Loucy (cell line): Measurements from ENCODE around the gene RETNLB.
A peak's percentile ranks its signal among the peaks of the same experiment; 100 is the strongest.

ENCODE experiments used
- H2AFZ ChIP-seq: fragments of 200-600 bp; sonication (generic); 2 replicates; pipeline ENCODE4 v1.6.0; 2016; ENCODE audit warnings: antibody characterized with exemption, mild to moderate bottlenecking, low read length, moderate library complexity
- H3F3A ChIP-seq: fragments of 200-600 bp; 2 replicates; pipeline ENCODE4 v1.6.0; 2016; ENCODE audit warnings: antibody characterized with exemption, low read depth, mild to moderate bottlenecking
- H3K27me3 ChIP-seq: fragments of 200-600 bp; sonication (generic); 2 replicates; pipeline ENCODE4 v1.6.1; 2014; ENCODE audit warnings: low read length, mild to moderate bottlenecking; ENCODE audit not compliant: insufficient read depth, poor library complexity, severe bottlenecking
- H3K36me3 ChIP-seq: fragments of 200-600 bp; sonication (generic); 2 replicates; pipeline ENCODE4 v1.6.1; 2016; ENCODE audit warnings: low read length; ENCODE audit not compliant: insufficient read depth
- H3K4me1 ChIP-seq: fragments of 200-600 bp; sonication (generic); 2 replicates; pipeline ENCODE4 v1.5.1; 2014; ENCODE audit warnings: low read length, mild to moderate bottlenecking; ENCODE audit not compliant: insufficient read depth, poor library complexity, severe bottlenecking
- H3K4me2 ChIP-seq: fragments of 200-600 bp; sonication (generic); 2 replicates; pipeline ENCODE4 v1.6.0; 2014; ENCODE audit warnings: antibody characterized with exemption, low read length, low read depth, mild to moderate bottlenecking; ENCODE audit not compliant: poor library complexity, severe bottlenecking
- H3K4me3 ChIP-seq: fragments of 200-600 bp; sonication (generic); 2 replicates; pipeline ENCODE4 v1.5.1; 2014; ENCODE audit warnings: low read length, mild to moderate bottlenecking, mixed read lengths; ENCODE audit not compliant: poor library complexity, severe bottlenecking
- H3K79me2 ChIP-seq: fragments of 200-600 bp; sonication (generic); 2 replicates; pipeline ENCODE4 v1.6.1; 2014; ENCODE audit warnings: low read length; ENCODE audit not compliant: insufficient read depth
- H3K9ac ChIP-seq: fragments of 200-600 bp; sonication (generic); 2 replicates; pipeline ENCODE4 v1.6.0; 2014; ENCODE audit warnings: mild to moderate bottlenecking, low read depth, low read length, moderate library complexity; ENCODE audit not compliant: poor library complexity, severe bottlenecking
- H3K9me2 ChIP-seq: fragments of 200-600 bp; sonication (generic); replicated peaks from 2 replicates; pipeline ENCODE4 v1.6.1; 2016; ENCODE audit warnings: low read depth, low read length, mixed read lengths
- H3K9me3 ChIP-seq: fragments of 200-600 bp; sonication (generic); 2 replicates; pipeline ENCODE4 v1.6.1; 2014; ENCODE audit warnings: mild to moderate bottlenecking, antibody characterized with exemption, low read length, low read depth; ENCODE audit not compliant: insufficient read depth
- H4K20me1 ChIP-seq: fragments of 200-600 bp; sonication (generic); 2 replicates; pipeline ENCODE4 v1.6.0; 2014; ENCODE audit warnings: antibody characterized with exemption, low read length, mild to moderate bottlenecking; ENCODE audit not compliant: insufficient read depth, poor library complexity, severe bottlenecking
- EZH2phosphoT487 ChIP-seq: fragments of 200-600 bp; IDR thresholded peaks from 2 replicates; pipeline ENCODE4 v1.6.1; 2018; ENCODE audit warnings: antibody characterized with exemption, mild to moderate bottlenecking, moderate library complexity, borderline replicate concordance
- TF ChIP-seq, protein P1 (sequence below): fragments of 200-600 bp; sonication (generic); conservative IDR thresholded peaks from 2 replicates; pipeline ENCODE4 v1.5.1; 2014; ENCODE audit warnings: mild to moderate bottlenecking, antibody characterized with exemption, low read length

RETNLB gene

DNA sequence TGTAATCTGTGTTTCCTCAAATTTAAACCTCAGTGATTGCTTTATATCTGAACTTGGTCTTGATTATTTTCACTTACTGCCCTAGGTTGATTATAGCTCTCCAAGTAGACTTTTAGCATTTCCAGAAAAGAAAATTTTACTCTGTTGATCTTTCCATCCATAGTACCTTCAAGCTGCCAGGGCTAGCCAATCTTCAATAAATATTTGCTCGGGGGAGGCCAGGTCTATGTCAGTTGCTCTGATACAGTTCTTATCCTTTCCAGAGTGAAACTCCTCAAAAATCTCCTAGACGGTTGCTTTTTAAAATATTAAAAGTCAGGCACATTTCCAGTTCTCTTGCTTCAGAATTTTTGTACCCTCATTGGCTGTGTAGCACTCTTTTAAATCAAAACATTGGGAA is 38.8 kb downstream of the RETNLB start:
- H4K20me1 ChIP-seq = no peaks in the 10 kb centered on the region
- H3K4me2 ChIP-seq = peak overlapping the region; percentile 15
- H2AFZ ChIP-seq = no peak overlapping the region
- H3F3A ChIP-seq = no peaks in the 10 kb centered on the region
- no peak overlapping the region for H3K9ac ChIP-seq
- H3K9me2 ChIP-seq = no peaks in the 10 kb centered on the region
- no peak overlapping the region for H3K4me3 ChIP-seq
- no peaks in the 10 kb centered on the region for H3K27me3 ChIP-seq
- no peaks in the 10 kb centered on the region for H3K9me3 ChIP-seq
- H3K4me1 ChIP-seq = peaks cover 8% of the 10 kb centered on the region
- no peak for TF ChIP-seq EZH2phosphoT487
- TF ChIP-seq, protein P1, sequence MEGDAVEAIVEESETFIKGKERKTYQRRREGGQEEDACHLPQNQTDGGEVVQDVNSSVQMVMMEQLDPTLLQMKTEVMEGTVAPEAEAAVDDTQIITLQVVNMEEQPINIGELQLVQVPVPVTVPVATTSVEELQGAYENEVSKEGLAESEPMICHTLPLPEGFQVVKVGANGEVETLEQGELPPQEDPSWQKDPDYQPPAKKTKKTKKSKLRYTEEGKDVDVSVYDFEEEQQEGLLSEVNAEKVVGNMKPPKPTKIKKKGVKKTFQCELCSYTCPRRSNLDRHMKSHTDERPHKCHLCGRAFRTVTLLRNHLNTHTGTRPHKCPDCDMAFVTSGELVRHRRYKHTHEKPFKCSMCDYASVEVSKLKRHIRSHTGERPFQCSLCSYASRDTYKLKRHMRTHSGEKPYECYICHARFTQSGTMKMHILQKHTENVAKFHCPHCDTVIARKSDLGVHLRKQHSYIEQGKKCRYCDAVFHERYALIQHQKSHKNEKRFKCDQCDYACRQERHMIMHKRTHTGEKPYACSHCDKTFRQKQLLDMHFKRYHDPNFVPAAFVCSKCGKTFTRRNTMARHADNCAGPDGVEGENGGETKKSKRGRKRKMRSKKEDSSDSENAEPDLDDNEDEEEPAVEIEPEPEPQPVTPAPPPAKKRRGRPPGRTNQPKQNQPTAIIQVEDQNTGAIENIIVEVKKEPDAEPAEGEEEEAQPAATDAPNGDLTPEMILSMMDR = no peak
- no peaks in the 10 kb centered on the region for H3K79me2 ChIP-seq
- no peaks in the 10 kb centered on the region for H3K36me3 ChIP-seq

DNA sequence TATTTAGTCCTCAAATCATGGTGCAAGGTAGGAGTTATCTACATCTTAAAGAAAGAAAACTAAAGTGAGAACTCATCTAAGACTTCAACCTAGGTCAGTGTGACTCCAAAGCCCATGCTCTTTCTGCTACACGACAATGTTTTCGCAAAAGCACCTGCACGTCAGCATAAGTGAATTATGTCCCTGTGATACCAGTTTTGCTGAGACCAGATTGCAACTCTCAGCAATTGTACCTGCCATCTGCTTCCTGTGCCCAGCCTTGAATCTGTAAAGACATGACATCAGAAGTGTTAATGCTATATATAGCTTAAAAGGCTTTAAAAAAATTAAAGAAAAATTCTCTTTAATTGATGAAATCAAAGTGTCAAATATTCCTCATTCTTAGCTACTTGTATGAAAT is 43.4 kb downstream of the RETNLB start:
- Histone ChIP-seq H3K79me2 (no peaks in the 10 kb centered on the region), H3K4me2 (no peak overlapping the region), H3K9me3 (no peaks in the 10 kb centered on the region), H3K36me3 (no peaks in the 10 kb centered on the region), H3K4me3 (no peak overlapping the region), H3K4me1 (peaks cover 6% of the 10 kb centered on the region), H2AFZ (no peak overlapping the region), H3K27me3 (no peaks in the 10 kb centered on the region), H3F3A (no peaks in the 10 kb centered on the region), H3K9ac (no peak overlapping the region), H3K9me2 (no peaks in the 10 kb centered on the region), H4K20me1 (no peaks in the 10 kb centered on the region)
- no peak for TF ChIP-seq EZH2phosphoT487
- TF ChIP-seq, protein P1 = no peak

DNA sequence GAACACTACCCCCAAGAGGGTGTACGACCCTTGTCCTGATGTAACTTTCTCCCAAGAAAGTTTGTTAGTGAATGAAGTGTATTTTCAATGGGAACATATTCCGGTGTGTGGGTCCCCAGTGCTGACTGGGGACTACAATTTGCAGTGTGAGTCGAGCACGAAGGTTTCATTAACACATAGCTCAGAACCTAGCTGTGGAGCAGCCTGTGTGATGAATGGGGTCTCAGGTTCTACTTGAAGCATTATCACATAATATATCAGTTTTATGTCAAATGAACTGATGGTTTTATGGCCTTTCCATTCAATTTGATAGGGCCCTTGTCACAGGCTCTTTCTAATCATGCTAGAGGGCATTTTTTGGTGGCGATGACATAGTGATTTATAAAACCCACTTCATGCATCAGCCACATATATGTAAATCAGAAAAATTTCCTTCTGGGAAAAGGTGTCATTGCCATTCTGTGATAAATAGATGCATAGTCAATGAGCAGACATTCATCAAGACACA is 44.1 kb downstream of the RETNLB start:
- Histone ChIP-seq H2AFZ (no peak overlapping the region), H3K9ac (no peak overlapping the region), H4K20me1 (no peaks in the 10 kb centered on the region), H3K36me3 (no peaks in the 10 kb centered on the region), H3K27me3 (no peaks in the 10 kb centered on the region), H3K9me2 (no peaks in the 10 kb centered on the region), H3K79me2 (no peaks in the 10 kb centered on the region), H3K4me3 (no peak overlapping the region), H3K9me3 (no peaks in the 10 kb centered on the region), H3F3A (no peaks in the 10 kb centered on the region), H3K4me1 (no peaks in the 10 kb centered on the region), H3K4me2 (no peak overlapping the region)
- TF ChIP-seq EZH2phosphoT487 = no peak
- TF ChIP-seq, protein P1 = no peak
